Activated naive CD8-positive, alpha-beta T cell treated with anti-CD3 and anti-CD28 coated beads, Interleukin-2, amount 50 U/mL, for 16 hours (primary cell): ENCODE results near the gene AKT2.
"Not testable (repeated sequence)": the region's sequence is repeated elsewhere in the genome, so short reads cannot be mapped to it uniquely, and the experiment has no call there.

Experiments used
- DNase-seq: peaks from one replicate; pipeline ENCODE4 v3.0.0-alpha.2; 2020; ENCODE audit warnings: low read depth, low spot score

Gene AKT2

DNA sequence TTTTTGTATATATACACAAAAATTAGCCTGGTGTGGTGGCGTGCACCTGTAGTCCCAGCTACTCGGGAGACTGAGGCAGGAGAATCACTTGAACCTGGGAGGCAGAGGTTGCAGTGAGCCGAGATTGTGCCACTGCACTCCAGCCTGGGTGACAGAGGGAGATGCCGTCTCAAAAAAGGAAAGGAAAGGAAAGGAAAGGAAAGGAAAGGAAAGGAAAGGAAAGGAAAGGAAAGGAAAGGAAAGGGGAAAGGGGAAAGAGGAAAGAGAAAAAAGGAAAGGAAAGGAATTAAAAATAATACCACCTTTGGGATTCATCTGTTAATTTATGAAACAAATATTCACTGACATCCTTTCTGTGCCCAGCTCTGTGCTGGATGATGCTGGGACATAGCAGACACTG, 66.1 kb downstream of the AKT2 start:
- not testable (repeated sequence) for DNase-seq

DNA sequence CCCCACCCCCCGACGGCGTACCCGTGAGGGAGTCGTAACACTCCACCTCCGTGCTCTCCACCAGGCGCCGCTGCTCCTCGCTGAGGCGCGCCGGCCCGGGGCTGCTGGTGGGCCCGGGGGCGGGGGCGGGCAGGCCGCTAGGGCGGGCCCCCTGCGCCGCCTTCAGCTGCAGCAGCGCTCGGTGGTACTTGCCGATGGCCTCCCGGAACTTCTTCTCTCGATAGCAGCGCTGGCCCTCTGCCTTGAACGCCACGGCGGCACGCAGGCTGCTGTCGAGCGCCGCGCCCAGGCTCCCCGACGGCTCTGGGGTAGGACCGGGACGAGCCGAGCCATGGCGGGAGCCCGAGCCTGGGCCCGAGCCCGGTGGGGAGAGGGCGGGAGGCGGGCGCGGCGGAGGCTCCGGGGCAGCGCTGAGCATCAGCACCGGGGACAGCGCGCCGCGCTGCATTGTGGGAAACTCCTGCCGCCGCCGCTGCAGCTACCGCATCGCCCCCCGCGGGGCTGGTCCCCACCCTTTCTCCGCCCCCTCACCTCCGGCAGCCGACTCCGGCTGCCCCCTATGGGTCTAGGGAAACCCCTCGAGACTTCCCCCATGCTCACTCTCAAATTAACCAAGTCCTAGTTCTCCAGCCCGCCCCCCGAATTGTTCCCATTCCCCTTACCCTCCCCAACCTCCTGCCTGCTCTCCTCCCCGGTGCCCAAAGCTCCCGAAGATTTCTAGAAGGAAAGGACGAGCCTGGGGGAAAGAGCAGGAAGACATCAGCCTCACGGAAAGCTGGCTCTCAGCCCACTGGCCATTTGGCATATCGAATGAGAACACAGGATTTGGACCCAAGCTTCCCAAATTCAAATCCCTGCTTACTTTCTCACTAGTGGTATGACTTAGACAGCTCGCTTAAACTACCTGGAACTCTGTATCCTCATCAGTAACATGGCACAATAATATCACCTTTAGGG, 66.9 kb downstream of the AKT2 start, which contains the start of gene TTC9B:
Gene TTC9B (minus strand): TSS at position 451 of the 957 bp plus-strand sequence. CDS start 3 bp downstream, at position 448.
- no peak for DNase-seq

DNA sequence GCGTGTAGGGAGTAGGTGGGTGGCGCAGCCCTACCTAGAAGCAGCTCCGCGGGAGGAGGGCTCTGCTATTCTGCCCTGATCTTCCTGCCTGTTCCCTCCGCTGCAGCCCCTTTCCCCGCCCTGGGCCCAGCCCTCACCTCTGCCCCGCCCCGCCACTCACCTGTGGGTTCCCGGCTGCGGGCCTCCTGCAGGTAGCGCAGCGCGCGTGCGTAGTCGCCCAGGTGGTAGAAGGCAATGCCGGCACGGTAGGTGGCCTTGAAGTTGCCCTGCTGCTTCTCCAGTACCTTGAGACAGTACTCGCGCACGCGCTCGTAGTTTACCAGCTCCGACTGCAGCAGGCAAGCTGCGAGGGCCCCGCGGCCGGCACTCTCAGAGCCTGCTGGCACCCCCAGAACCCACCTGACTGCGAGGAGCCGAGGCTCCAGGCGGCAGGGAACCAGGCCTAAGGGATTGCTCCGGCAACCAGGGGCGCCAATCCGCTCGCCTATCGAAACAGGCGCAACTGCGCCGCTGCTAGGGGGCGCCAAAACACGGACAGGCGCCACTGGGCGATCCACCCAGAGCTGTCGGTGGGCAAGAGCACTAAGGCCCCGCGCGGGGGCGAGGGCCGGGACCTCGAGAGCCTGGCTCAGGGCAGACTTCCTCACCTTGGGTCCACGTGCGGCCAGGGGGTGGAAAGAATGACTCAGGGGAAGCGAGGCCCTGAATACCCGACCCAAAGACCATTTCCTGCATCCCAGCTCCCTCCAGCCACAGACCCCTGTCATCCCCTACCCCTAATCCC, 67.9 kb downstream of the AKT2 start:
- no peak for DNase-seq

DNA sequence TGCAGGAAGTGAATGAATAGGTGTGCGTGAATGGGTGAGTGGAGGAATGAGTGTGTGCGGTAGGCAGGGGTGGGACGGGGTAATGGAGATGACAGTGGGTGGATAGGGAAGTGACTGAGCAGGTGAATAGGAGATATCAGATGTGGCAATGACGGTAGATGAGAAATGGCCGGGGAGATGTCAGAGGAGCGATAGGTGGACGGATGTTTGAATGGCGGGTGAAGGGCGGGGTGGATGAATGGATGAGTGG, 68.4 kb downstream of the AKT2 start:
- no peak for DNase-seq

DNA sequence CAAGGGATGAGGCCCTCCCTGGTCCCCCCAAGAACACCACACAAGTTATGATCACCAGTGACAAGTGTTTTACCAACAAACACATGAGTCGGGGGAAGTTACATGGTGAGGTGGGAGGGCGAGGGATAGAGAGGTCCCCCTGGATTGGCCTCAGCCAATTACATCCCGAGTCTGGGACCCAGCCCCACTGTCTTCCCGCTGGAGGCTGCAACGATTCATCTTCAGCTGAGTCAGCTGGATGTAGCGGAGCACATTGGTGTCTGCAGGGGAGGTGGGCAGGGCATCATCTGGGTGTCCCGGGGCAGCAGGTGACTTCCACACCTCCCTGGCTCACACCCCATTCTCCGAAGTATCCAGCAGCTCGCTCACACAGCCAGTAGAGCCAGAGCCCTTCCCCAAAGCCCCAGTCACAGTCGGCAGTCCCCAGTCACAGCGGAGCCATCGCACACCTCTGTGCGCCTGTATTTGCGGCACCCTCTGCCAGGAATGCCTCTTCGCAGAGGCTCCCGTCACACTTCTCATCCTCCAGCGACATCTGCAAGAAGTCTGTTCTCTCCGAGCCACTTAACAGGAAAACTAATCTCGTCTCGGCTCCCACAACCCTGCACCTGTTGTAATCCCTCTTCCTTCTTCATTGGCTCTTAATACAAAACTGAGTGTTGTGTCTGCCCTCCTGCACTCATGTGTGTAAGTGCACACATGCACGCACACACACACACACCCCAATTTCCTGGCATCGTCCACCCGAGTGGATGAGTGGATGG, 69.0 kb downstream of the AKT2 start:
- no peak for DNase-seq

DNA sequence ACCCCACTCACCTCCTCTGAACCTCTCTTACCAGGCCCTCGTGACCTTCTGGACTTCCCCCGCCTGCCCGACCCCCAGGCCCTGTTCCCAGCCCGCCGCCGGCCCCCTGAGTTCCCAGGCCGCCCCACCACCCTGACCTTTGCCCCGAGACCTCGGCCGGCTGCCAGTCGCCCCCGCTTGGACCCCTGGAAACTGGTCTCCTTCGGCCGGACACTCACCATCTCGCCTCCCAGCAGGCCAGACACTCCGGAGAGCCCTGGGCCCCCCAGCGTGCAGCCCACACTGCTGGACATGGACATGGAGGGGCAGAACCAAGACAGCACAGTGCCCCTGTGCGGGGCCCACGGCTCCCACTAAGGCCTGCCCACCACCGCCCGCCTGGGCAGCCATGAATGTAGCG, 70.2 kb downstream of the AKT2 start:
- DNase-seq: no peak

DNA sequence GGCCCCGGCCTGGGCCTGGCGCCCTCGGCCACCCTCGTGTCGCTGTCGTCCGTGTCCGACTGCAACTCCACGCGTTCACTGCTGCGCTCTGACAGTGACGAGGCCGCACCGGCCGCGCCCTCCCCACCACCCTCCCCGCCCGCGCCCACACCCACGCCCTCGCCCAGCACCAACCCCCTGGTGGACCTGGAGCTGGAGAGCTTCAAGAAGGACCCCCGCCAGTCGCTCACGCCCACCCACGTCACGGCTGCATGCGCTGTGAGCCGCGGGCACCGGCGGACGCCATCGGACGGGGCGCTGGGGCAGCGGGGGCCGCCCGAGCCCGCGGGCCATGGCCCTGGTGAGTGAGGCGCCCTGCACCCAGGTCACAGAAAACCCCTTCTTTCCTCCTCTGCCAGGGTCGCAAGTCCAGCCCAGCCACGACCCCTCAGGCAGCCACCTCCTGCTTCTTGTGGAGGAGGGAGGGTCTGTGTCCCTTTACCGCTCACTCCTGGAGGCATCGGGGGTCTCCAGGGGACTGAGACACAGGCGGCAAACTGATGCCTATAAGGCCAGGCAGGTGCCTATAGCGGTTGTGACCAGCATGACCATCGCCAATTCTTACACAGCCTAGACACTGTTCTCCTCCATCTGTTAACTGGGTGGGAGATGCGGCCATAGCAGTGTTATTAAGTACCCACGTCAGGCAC, 71.1 kb downstream of the AKT2 start:
- no peak for DNase-seq

DNA sequence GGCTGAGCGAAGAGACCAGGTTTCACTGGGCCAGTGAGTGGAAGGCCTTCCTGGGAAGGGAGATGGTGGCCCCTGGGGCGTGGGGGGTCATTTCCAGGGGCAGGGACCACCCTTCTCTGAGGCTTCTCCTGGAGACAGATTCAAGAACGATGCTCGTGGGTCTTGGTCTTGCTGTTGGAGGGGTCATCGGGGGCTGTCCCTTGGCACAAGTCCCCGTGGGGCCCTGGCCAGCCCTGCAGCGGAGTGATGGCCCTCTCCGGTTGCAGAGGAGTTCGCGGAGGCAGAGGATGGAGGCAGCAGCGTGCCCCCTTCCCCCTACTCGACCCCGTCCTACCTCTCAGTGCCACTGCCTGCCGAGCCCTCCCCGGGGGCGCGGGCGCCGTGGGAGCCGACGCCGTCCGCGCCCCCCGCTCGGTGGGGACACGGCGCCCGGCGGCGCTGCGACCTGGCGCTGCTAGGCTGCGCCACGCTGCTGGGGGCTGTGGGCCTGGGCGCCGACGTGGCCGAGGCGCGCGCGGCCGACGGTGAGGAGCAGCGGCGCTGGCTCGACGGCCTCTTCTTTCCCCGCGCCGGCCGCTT, 71.8 kb downstream of the AKT2 start:
- DNase-seq: no peak

DNA sequence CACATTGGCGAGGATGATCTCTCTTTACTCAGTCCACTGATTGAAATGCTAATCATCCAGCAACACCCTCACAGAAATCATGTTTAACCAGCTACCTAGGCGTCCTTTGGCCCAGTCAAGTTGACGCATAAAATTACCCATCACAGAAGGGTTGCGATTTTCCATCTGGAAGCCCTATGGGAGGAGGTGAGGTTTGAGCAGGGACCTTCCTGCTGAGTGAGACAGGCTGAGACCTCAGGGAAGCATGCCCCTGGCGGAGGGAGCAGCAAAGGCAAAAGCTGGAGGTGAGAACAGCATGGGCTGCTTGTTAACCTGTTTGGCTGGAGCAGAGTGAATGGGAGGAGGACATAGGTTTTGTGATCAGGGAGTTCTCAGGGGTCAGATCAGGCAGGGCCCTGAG, 74.3 kb downstream of the AKT2 start:
- no peak for DNase-seq

DNA sequence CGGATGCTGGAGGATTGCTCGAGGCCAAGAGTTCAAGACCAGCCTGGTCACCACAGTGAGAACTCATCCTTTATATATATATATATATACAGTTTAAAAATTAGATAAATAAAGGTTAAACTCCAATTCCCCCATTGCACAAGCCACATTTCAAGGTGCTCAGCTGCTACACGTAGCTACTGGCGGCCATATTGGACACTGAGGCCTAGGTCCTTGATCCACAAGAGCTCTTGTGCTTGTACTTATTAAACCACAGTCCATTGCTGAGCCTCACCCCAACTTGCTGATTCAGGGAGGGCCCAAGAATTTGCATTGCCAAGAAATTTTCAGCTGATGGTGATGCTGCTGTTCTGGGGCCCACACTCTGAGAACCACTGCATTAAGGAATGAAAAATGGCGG, 76.5 kb downstream of the AKT2 start:
- DNase-seq: no peak

DNA sequence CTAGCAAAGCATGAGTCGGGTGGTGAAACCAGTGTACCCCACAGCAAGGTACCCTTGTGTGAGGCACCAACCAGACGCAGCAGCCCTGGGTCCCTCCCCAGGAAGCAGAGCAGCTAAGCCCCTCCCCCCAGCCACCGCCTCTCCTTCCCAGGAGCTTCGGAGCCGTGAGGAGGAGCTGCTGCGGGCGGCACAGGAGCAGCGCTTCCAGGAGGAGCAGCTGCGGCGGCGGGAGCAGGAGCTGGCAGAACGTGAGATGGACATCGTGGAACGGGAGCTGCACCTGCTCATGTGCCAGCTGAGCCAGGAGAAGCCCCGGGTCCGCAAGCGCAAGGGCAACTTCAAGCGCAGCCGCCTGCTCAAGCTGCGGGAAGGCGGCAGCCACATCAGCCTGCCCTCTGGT, 79.4 kb downstream of the AKT2 start:
- no peak for DNase-seq

DNA sequence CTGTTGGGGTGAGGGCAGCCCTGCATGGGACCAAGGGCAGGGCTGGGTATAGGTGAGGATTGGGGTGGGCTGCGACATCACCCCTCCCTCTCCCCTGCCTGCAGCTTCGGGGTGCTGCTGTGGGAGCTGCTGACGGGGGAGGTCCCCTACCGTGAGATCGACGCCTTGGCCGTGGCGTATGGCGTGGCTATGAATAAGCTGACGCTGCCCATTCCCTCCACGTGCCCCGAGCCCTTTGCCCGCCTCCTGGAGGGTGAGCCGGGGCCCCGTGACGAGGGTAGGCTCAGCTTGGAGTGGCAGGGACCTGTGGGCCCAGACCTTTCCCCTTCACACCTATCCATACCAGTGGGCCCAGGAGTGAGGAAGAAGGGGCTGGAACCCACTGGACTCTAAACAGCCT, 80.8 kb downstream of the AKT2 start:
- DNase-seq: no peak

DNA sequence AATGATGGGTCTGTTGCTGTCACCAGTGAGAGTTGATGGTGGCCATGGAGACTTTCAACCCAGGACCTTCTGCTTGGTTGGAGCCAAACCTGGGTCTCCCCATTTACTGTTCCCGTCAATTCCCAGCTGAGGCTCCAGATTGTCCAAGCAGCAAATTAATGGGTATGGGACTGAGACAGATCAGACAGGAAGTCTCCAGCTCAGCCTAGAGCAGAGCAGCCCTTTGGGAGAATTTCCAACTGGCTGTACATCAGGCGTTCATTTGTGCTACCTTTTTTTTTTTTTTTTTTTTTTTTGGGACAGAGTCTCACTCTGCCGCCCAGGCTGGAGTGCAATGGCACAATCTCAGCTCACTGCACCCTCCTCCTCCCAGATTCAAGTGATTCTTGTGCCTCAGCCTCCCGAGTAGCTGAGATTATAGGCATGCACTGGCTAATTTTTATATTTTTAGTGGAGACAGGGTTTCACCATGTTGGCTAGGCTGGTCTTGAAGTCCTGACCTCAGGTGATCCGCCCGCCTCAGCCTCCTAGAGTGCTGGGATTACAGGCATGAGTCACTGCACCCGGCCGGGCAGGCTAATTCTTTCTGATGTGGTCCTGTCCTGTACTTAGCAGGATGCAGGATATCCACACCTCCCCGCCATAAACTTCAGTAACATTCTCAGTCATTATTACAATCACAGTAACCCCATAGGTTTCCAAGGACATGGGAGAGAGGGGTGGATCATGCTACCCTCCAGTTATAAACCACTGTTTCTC, 84.6 kb downstream of the AKT2 start:
- DNase-seq: no peak

DNA sequence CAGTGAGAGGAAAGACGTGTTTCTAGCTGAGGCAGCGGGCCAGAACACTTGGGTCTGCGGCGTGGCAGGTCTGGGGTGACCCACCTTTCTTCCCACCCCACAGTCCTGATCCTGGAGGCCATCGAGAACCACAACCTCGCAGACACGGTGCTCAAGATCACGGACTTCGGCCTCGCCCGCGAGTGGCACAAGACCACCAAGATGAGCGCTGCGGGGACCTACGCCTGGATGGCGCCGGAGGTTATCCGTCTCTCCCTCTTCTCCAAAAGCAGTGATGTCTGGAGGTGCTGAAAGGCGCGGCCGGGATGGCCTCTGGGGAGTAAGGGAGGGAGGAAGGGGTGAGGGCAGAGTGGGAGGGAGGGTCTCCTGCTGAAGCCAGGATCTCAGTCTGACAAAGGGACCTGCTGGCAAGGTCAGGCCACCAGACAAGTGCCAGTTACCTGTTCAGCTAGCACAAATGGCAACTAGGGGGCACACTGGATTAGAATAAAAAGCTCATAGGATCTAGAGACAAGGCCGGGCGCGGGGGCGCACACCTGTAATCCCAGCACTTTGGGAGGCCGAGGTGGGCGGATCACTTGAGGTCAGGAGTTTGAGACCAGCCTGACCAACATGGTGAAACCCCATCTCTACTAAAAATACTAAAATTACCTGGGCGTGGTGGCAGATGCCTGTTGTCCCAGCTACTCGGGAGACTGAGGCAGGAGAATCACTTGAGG, 86.7 kb downstream of the AKT2 start:
- no peak for DNase-seq

DNA sequence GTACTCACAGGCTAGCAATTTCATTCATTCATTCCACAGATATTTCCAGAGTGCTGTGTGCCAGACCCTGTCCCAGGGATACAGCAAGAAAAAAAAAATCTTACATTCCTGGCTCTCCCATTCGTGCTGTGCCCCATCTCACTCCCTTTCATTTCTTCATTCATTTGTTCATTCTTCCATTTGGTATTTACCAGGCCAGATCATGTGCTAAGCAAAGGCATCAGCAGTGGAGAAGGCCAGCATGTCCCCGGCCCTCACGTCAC, 91.6 kb downstream of the AKT2 start:
- DNase-seq: no peak

DNA sequence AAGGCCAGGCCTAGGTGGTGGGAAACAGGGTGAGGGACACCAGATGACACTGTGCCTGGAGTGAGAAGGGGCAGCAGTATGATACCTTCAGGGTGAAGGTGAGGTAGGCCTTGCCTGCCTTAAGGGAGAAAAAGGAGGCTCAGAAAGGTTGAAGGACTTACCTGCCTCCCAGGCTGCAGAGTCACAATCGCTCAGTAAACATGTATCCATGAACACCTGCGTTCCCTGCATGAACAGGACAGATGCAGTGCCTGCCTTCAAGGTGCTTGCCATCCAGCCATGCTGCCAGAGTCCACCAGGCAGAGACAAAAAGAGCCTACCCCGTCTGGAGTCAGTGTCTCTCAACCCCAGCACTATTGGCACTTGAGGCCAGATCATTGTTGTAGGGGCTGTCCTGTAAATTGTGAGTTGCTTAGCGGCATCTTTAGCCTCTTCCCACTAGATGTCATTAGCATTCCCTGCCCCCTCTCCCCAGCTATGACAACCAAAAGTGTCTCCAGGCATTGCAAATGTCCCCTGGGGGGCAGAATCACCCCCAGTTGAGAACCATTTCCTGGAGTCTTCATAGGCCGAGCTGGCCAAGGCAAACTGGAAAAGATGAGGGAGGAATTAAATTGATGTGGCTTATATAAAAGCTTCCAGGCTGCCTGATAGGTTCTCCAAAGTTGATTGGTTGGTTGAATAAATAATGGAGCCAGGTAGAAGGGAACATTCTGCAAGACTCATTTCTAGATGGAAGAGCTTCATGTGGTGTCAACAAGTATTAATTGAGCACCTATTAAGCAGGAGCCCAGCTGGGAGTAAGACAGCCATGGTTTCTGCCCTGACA, 92.2 kb downstream of the AKT2 start:
- no peak for DNase-seq

DNA sequence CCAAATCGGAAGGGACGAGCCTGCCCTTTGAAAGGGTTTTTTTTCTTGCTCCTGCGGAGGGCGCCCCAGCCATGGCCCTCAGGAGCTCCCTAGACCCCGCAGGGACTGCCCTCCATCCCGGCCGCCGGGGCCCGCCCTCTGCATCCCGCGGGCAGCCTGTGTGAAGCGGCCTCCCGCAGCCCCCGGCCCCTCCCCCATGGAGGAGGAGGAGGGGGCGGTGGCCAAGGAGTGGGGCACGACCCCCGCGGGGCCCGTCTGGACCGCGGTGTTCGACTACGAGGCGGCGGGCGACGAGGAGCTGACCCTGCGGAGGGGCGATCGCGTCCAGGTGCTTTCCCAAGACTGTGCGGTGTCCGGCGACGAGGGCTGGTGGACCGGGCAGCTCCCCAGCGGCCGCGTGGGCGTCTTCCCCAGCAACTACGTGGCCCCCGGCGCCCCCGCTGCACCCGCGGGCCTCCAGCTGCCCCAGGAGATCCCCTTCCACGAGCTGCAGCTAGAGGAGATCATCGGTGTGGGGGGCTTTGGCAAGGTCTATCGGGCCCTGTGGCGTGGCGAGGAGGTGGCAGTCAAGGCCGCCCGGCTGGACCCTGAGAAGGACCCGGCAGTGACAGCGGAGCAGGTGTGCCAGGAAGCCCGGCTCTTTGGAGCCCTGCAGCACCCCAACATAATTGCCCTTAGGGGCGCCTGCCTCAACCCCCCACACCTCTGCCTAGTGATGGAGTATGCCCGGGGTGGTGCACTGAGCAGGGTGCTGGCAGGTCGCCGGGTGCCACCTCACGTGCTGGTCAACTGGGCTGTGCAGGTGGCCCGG, 93.1 kb downstream of the AKT2 start:
- no peak for DNase-seq
